Sigmoid colon (tissue), 7 donors: Measurements from ENCODE around the gene SLC35B1. TPM values are rescaled to one million over a fixed set of nuclear protein-coding genes. Genes with fewer than 3 reads are reported as not detected.

Experiments
- DNase-seq: peaks from one replicate; pipeline ENCODE4 v3.0.0-alpha.2; 2019
- H3K27ac ChIP-seq, 4 donors: fragments of 200-600 bp; sonication (generic); one replicate each; pipeline ENCODE4 v1.5.1; 2016 to 2019; ENCODE audit warnings: mild to moderate bottlenecking in 1 of 4
- H3K27me3 ChIP-seq, 3 donors: fragments of 200-600 bp; sonication (generic); one replicate each; pipeline ENCODE4 v1.5.1; 2019; ENCODE audit warnings: mild to moderate bottlenecking in 1 of 3
- H3K36me3 ChIP-seq, 4 donors: fragments of 200-600 bp; sonication (generic); one replicate each; pipeline ENCODE4 v1.5.1; 2016 to 2019
- H3K4me1 ChIP-seq, 4 donors: fragments of 200-600 bp; sonication (generic); one replicate each; pipeline ENCODE4 v1.5.1; 2017 to 2019
- H3K4me3 ChIP-seq, 4 donors: fragments of 200-600 bp; sonication (generic); one replicate each; pipeline ENCODE4 v1.5.1; 2017 to 2019; ENCODE audit warnings: mild to moderate bottlenecking in 2 of 4, moderate library complexity in 1 of 4
- H3K9me3 ChIP-seq, 4 donors: fragments of 200-600 bp in 3 of 4; sonication (generic) in 3 of 4; one replicate each; pipeline versions ENCODE4 v1.5.1 to v1.6.1; 2013 to 2019
- CTCF ChIP-seq, 4 experiments: fragments of 450-650 bp in 3 of 4; fragments of 200-600 bp in 1 of 4; IDR thresholded peaks; one replicate each; pipeline ENCODE4 v1.5.1; 2016 to 2019; ENCODE audit warnings: antibody characterized with exemption in 4 of 4, mild to moderate bottlenecking in 3 of 4, moderate library complexity in 2 of 4
- EP300 ChIP-seq, 4 donors: sonication (generic); formaldehyde crosslinking; IDR thresholded peaks; one replicate each; pipeline ENCODE4 v1.6.1; 2017; ENCODE audit warnings: antibody characterized with exemption in 4 of 4
- POLR2A ChIP-seq, 2 donors: fragments of 450-650 bp; IDR thresholded peaks; one replicate each; pipeline ENCODE4 v1.6.1; 2016; ENCODE audit warnings: antibody characterized with exemption in 2 of 2, mild to moderate bottlenecking in 2 of 2, moderate library complexity in 2 of 2
- POLR2AphosphoS5 ChIP-seq, 4 donors: sonication (generic); formaldehyde crosslinking; IDR thresholded peaks; one replicate each; pipeline ENCODE4 v1.6.1; 2017; ENCODE audit warnings: antibody characterized with exemption in 4 of 4
- WGBS, 2 donors: extraction: QIAGEN DNeasy Blood & Tissue Kit; methylation state at CpG; one replicate each; pipeline ENCODE4 v1.1.7; 2013; 5-methylcytosine and 5-hydroxymethylcytosine counted together
- intact Hi-C: fragments of 100-400 bp; cut with DNase I; formaldehyde crosslinking; loops from one replicate; pipeline ENCODE4 v1.15.1; 2023
- polyA plus RNA-seq, 3 donors: library from polyadenylated mRNA; stranded (reverse); fragments of 200-250 nt; gene quantifications; one replicate each; pipeline ENCODE4 v1.2.3, GENCODE V29; 2013
- total RNA-seq, 4 donors: library from RNA; depleted of rRNA; stranded (reverse); fragments of >200 nt; gene quantifications; one replicate each; pipeline ENCODE4 v1.1.0, GENCODE V29; 2016
- donor health status: healthy with polysubstance abuse.
- donor health status: Bipolar disorder and iron deficiency.
- donor health status: healthy.

The SLC35B1 gene
- total and polyA plus RNA-seq, 7 donors = 13.0 to 59.7 (median 24.0) TPM

- 54 to 87% methylated on average over 8 of the region's 8 CpGs for WGBS, 2 donors
- Histone ChIP-seq H3K4me1 (peaks cover 0 to 54% (median 40%) of the 10 kb centered on the region in 4 donors), H3K9me3 (no peaks in the 10 kb centered on the region), H3K27ac (peak overlapping the region; percentile 79 to 88 (median 84)), H3K4me3 (no peak overlapping the region), H3K27me3 (no peaks in the 10 kb centered on the region), H3K36me3 (peaks cover 6 to 39% (median 21%) of the 10 kb centered on the region in 4 donors)
- peak; percentile 94 for DNase-seq
- TF ChIP-seq EP300 (IDR thresholded peaks at IDR 0.05) (peak in 1 of 4 donors; percentile 46), POLR2AphosphoS5 (IDR thresholded peaks at IDR 0.05) (peak; percentile 43 to 80 (median 66)), POLR2A (IDR thresholded peaks at IDR 0.05) (no peak), CTCF (IDR thresholded peaks at IDR 0.05) (no peak)
- intact Hi-C loops = no loop called here
Measured at GRCh38 chr17:49723423-49723822, 15.7 kb upstream of the SLC35B1 start.

GRCh38 chr17:49722066-49722465, 14.3 kb upstream of the SLC35B1 start:
- intact Hi-C loops = no loop called here
- WGBS, 2 donors = 96 to 98% methylated on average over 3 of the region's 3 CpGs
- H3K36me3 ChIP-seq = peaks cover 18 to 53% (median 32%) of the 10 kb centered on the region in 4 donors
- H3K4me3 ChIP-seq = no peak overlapping the region
- H3K4me1 ChIP-seq = peaks cover 0 to 52% (median 31%) of the 10 kb centered on the region in 4 donors
- no peak for TF ChIP-seq POLR2AphosphoS5 (IDR thresholded peaks at IDR 0.05)
- no peak for TF ChIP-seq CTCF (IDR thresholded peaks at IDR 0.05)
- no peak for TF ChIP-seq POLR2A (IDR thresholded peaks at IDR 0.05)
- TF ChIP-seq EP300 (IDR thresholded peaks at IDR 0.05) = no peak
- DNase-seq = no peak
- peak overlapping the region; percentile 79 to 88 (median 84) for H3K27ac ChIP-seq
- H3K9me3 ChIP-seq = no peaks in the 10 kb centered on the region
- no peaks in the 10 kb centered on the region for H3K27me3 ChIP-seq

- Histone ChIP-seq H3K36me3 (peaks cover 34 to 99% (median 45%) of the 10 kb centered on the region in 4 donors), H3K4me3 (no peak overlapping the region), H3K27ac (peak overlapping the region; percentile 18 to 71 (median 30)), H3K4me1 (peaks cover 0 to 20% (median 5%) of the 10 kb centered on the region in 4 donors), H3K9me3 (no peaks in the 10 kb centered on the region), H3K27me3 (no peaks in the 10 kb centered on the region)
- DNase-seq = no peak
- intact Hi-C loops = no loop called here
- 90 to 92% methylated on average over 10 of the region's 10 CpGs for WGBS, 2 donors
- TF ChIP-seq CTCF (IDR thresholded peaks at IDR 0.05) (no peak), EP300 (IDR thresholded peaks at IDR 0.05) (no peak), POLR2A (IDR thresholded peaks at IDR 0.05) (no peak), POLR2AphosphoS5 (IDR thresholded peaks at IDR 0.05) (no peak)
Measured at GRCh38 chr17:49717371-49717861, 9.7 kb upstream of the SLC35B1 start.

GRCh38 chr17:49716668-49717364, 9.1 kb upstream of the SLC35B1 start:
- peaks cover 0 to 14% (median under 1%) of the 10 kb centered on the region in 4 donors for H3K4me1 ChIP-seq

More at GRCh38 chr17:49716668-49717364, 9.1 kb upstream of the SLC35B1 start:
- no peaks in the 10 kb centered on the region for H3K9me3 ChIP-seq
- H3K27me3 ChIP-seq = no peaks in the 10 kb centered on the region
- no peak for TF ChIP-seq POLR2A (IDR thresholded peaks at IDR 0.05)
- no peak for TF ChIP-seq EP300 (IDR thresholded peaks at IDR 0.05)
- TF ChIP-seq CTCF (IDR thresholded peaks at IDR 0.05) = no peak
- no peak for TF ChIP-seq POLR2AphosphoS5 (IDR thresholded peaks at IDR 0.05)
- intact Hi-C loops = no loop called here
- H3K36me3 ChIP-seq = peaks cover 34 to 98% (median 44%) of the 10 kb centered on the region in 4 donors
- no peak overlapping the region for H3K4me3 ChIP-seq
- peak overlapping the region in 2 of 4 donors; percentile 32 to 71 for H3K27ac ChIP-seq
- no peak for DNase-seq
- WGBS, 2 donors = 74 to 92% methylated on average over 1 of the region's 1 CpG
